ENCODE results near the gene ATP6V1F.

ATP6V1F gene

GRCh38 chr7:128848289-128849155 lies 14.1 kb upstream of the ATP6V1F start:
- no peak for DNase-seq (ENCODE audit: low read depth, low spot score)

- DNase-seq (ENCODE audit: low read depth, low spot score) = no peak
Measured at GRCh38 chr7:128849156-128849515, 13.5 kb upstream of the ATP6V1F start.

GRCh38 chr7:128849804-128850490 lies 12.7 kb upstream of the ATP6V1F start:
- DNase-seq (ENCODE audit: low read depth, low spot score) = no peak

GRCh38 chr7:128852537-128853254 lies 10.0 kb upstream of the ATP6V1F start:
- DNase-seq (ENCODE audit: low read depth, low spot score) = no peak

GRCh38 chr7:128853799-128854198 lies 8.9 kb upstream of the ATP6V1F start:
- DNase-seq (ENCODE audit: low read depth, low spot score) = no peak

GRCh38 chr7:128854396-128854795 lies 8.3 kb upstream of the ATP6V1F start:
- no peak for DNase-seq (ENCODE audit: low read depth, low spot score)

- DNase-seq (ENCODE audit: low read depth, low spot score) = no peak
Measured at GRCh38 chr7:128855559-128855958, 7.1 kb upstream of the ATP6V1F start.

- DNase-seq (ENCODE audit: low read depth, low spot score) = no peak
Measured at GRCh38 chr7:128856001-128856718, 6.5 kb upstream of the ATP6V1F start.

- DNase-seq (ENCODE audit: low read depth, low spot score) = no peak
Measured at GRCh38 chr7:128858380-128859231, 4.0 kb upstream of the ATP6V1F start.

GRCh38 chr7:128859232-128860157 lies 3.2 kb upstream of the ATP6V1F start:
- DNase-seq (ENCODE audit: low read depth, low spot score) = no peak

- DNase-seq (ENCODE audit: low read depth, low spot score) = no peak
Measured at GRCh38 chr7:128860158-128861073, 2.2 kb upstream of the ATP6V1F start.

GRCh38 chr7:128861957-128862570 lies 592 bp upstream of the ATP6V1F start:
- DNase-seq (ENCODE audit: low read depth, low spot score) = no peak

GRCh38 chr7:128863433-128863989 lies 855 bp downstream of the ATP6V1F start:
- DNase-seq (ENCODE audit: low read depth, low spot score) = no peak

GRCh38 chr7:128865303-128865702 lies 2.6 kb downstream of the ATP6V1F start:
- DNase-seq (ENCODE audit: low read depth, low spot score) = no peak

GRCh38 chr7:128865996-128866877 lies 3.6 kb downstream of the ATP6V1F start:
- DNase-seq (ENCODE audit: low read depth, low spot score) = no peak

GRCh38 chr7:128867241-128867640 lies 4.6 kb downstream of the ATP6V1F start:
- no peak for DNase-seq (ENCODE audit: low read depth, low spot score)
